ENCODE data around the gene IPO4. TPM values are rescaled to one million over a fixed set of nuclear protein-coding genes. Genes with fewer than 3 reads are reported as not detected.

Gene IPO4
- total and polyA plus RNA-seq, 2 of the 4 experiments (the other 2 are of a cell fraction) = 37.6 to 39.4 TPM

GRCh38 chr14:24131549-24131966 is 57.1 kb downstream of the IPO4 start:
- no peaks in the 10 kb centered on the region for H3K9me3 ChIP-seq (ENCODE audit: control insufficient read depth, insufficient read depth, low read length)
- H2BK5ac ChIP-seq (ENCODE audit: low read depth, low read length, poor library complexity, severe bottlenecking) = no peak overlapping the region
- no peak overlapping the region for H2BK20ac ChIP-seq (ENCODE audit: low read depth, low read length)
- no TSS peak for BruUV-seq (replicated peaks)
- CTCF ChIA-PET = no interaction called here
- no peak overlapping the region for H2AFZ ChIP-seq (replicated peaks; ENCODE audit: low read length, poor library complexity)
- H3K4me3 ChIP-seq (ENCODE audit: insufficient read depth, low read depth, low read length) = no peak overlapping the region
- no peaks in the 10 kb centered on the region for H4K20me1 ChIP-seq (ENCODE audit: insufficient read depth, low read length)
- no peak overlapping the region for H3K4me2 ChIP-seq (ENCODE audit: low read depth, low read length)
- H3K18ac ChIP-seq (ENCODE audit: low read depth, low read length) = no peak overlapping the region
- no peak overlapping the region for H2AK9ac ChIP-seq (replicated peaks; ENCODE audit: low read depth, low read length, poor library complexity)
- H3K79me1 ChIP-seq (ENCODE audit: low read depth in 1 of 2, low read length in 2 of 2) = peaks cover 2 to 4% of the 10 kb centered on the region in 2 experiments; a peak in 3 of 4 replicates
- H3K9ac ChIP-seq (ENCODE audit: low read depth, low read length) = no peak overlapping the region
- no peak overlapping the region for H3K14ac ChIP-seq (replicated peaks; ENCODE audit: low read depth, low read length)
- H2BK15ac ChIP-seq (ENCODE audit: low read depth, low read length) = no peak overlapping the region
- dilution Hi-C loops (cut with HindIII; ENCODE audit: low sequenced_read_pairs, unreplicated experiment) = no loop called here
- no peaks in the 10 kb centered on the region for H3K36me3 ChIP-seq (ENCODE audit: control insufficient read depth, insufficient read depth, low read length)
- no peak overlapping the region for H4K5ac ChIP-seq (ENCODE audit: low read depth, low read length)
- H3K4ac ChIP-seq (ENCODE audit: low read depth, low read length) = no peak overlapping the region
- intact Hi-C loops (cut with micrococcal nuclease) = no loop called here
- POLR2A ChIA-PET (ENCODE audit: unreplicated experiment) = no interaction called here
- no peak for DNase-seq
- H4K8ac ChIP-seq (ENCODE audit: low read depth in 2 of 2, low read length in 2 of 2) = no peak overlapping the region
- H2AK5ac ChIP-seq (ENCODE audit: low read depth, low read length) = no peak overlapping the region
- 0 out of 2 replicates have a peak, but pooled peaks cover under 1% of the 10 kb centered on the region for H3K9me1 ChIP-seq (ENCODE audit: insufficient read depth, low read length)
- H2BK120ac ChIP-seq (ENCODE audit: low read depth, low read length) = no peak overlapping the region
- in situ Hi-C loops (cut with MboI; ENCODE audit: low sequenced_read_pairs) = loop anchor here (10.0 to 25.0 kb wide), 3 partner anchors 303 to 1044 kb away; partner anchors contain the start of genes ACIN1, BCL2L2, C14orf119 and PABPN1
- peaks cover 3% of the 10 kb centered on the region; the same call in 1 of the 2 replicates for H3K4me1 ChIP-seq (ENCODE audit: control insufficient read depth, insufficient read depth, low read length)
- 70% methylated on average over 7 of the region's 15 CpGs; no CpG with 5 or more reads in 1 of the 2 experiments for WGBS, 2 experiments (ENCODE audit: extremely low coverage in 2 of 2, insufficient read length in 1 of 2)
- H3K27me3 ChIP-seq (ENCODE audit: control insufficient read depth, insufficient read depth, low read length) = no peaks in the 10 kb centered on the region
- no peak overlapping the region for H3K23ac ChIP-seq (ENCODE audit: low read depth, low read length)
- no peak for TF ChIP-seq ELK1 (IDR thresholded peaks at IDR 0.05; ENCODE audit: borderline replicate concordance, low read depth, low read length)
- TF ChIP-seq CTCF (conservative IDR thresholded peaks at IDR 0.05; ENCODE audit: low read depth, low read length) = no peak
- TF ChIP-seq NFE2L2 (IDR thresholded peaks at IDR 0.05; ENCODE audit: low read depth, low read length) = no peak
- TF ChIP-seq FOS (IDR thresholded peaks at IDR 0.05; ENCODE audit: low read depth, low read length) = no peak
- no peak for TF ChIP-seq USF2 (IDR thresholded peaks at IDR 0.05; ENCODE audit: low read depth, low read length)
- TF ChIP-seq MAZ (IDR thresholded peaks at IDR 0.05; ENCODE audit: borderline replicate concordance, low read depth, low read length) = no peak
- no peak for TF ChIP-seq SMC3 (IDR thresholded peaks at IDR 0.05; ENCODE audit: low read depth, low read length)
- TF ChIP-seq RCOR1 (IDR thresholded peaks at IDR 0.05; ENCODE audit: insufficient replicate concordance, low read length) = no peak
- TF ChIP-seq MAFK (IDR thresholded peaks at IDR 0.05; ENCODE audit: low read depth, low read length) = no peak
- no peak for ATAC-seq (ENCODE audit: low read depth)
- H3K27ac ChIP-seq (ENCODE audit: insufficient read depth, low read length) = no peak overlapping the region
- H4K91ac ChIP-seq (ENCODE audit: insufficient read depth, low read depth, low read length) = no peak overlapping the region
- no peak overlapping the region for H3K56ac ChIP-seq (ENCODE audit: extremely low read depth, insufficient read depth, low read length)
